Activated T-cell treated with anti-CD3 and anti-CD28 coated beads, Interleukin-2, amount 50 U/mL, for 1 hour (primary cell): ENCODE results near the gene EML6.

Experiments
- DNase-seq: peaks from one replicate; pipeline ENCODE4 v3.0.0-alpha.2; 2020

The EML6 gene

GRCh38 chr2:54760310-54760709 lies 36.8 kb downstream of the EML6 start:
- DNase-seq = no peak

- DNase-seq = no peak
Observed at GRCh38 chr2:54763636-54764291, 40.3 kb downstream of the EML6 start.

DNA sequence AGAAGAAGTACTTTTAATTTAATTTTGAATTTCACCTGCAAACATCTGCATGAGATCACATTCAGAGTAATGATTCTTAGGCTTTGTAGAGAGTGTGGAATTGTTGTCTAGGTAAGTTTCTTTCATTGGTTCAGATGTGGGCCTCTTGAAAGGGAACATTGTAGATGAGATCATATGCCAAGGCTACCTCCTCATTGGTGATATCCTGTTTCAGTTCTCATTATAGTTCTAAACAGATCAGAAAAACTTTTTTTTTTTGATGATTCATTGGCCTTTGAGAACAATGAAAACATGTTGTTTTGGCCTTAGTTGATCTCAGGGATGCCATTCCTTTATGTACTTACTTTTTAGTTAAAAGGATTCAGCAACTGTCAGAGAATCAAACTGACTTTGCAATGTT lies 44.5 kb downstream of the EML6 start:
- no peak for DNase-seq

- no peak for DNase-seq
Observed at GRCh38 chr2:54768772-54769428, 45.4 kb downstream of the EML6 start.

DNA sequence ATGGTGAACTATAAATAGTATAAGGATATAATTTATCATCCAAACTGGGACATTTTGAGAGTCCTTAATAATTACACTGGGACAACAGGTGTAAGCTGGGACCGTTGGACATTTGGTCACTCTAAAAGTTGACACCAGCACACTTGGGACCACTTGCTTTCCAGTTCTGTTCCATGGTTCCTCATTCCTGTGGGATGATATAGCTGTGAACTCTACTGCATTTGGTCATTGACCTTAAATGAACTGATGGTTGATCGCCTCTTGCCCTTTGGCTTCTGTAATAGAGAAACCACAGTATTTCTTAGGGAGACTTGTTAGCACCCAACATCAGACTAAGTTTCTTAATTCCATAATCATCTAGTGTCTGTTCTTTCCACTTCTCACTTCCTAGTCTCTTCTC lies 46.7 kb downstream of the EML6 start:
- no peak for DNase-seq

- no peak for DNase-seq
Observed at GRCh38 chr2:54770676-54771075, 47.2 kb downstream of the EML6 start.

- DNase-seq = no peak
Observed at GRCh38 chr2:54771166-54771885, 47.9 kb downstream of the EML6 start.

- DNase-seq = no peak
Observed at GRCh38 chr2:54772110-54772509, 48.6 kb downstream of the EML6 start.

- DNase-seq = no peak
Observed at GRCh38 chr2:54772531-54772930, 49.1 kb downstream of the EML6 start.

DNA sequence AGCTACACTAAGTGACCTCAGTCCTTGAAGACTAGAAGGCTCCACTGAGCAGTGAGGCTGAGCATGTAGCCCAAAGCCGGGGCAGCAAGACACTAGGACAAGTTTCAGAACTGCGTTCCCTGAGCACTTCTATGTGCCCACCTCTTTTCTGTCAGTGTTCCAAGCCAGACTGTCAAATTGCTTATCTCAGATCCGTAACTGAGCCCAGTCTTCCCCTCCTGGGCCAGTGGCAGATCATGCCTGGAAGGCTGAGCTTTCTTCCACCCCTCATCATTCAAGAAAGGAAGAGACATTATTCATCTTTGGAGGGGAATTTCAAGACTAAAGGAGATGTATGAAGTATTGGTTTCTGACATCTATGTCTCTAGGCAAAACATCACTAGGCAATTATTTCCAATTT lies 49.8 kb downstream of the EML6 start:
- no peak for DNase-seq

- no peak for DNase-seq
Observed at GRCh38 chr2:54773838-54774237, 50.4 kb downstream of the EML6 start.

DNA sequence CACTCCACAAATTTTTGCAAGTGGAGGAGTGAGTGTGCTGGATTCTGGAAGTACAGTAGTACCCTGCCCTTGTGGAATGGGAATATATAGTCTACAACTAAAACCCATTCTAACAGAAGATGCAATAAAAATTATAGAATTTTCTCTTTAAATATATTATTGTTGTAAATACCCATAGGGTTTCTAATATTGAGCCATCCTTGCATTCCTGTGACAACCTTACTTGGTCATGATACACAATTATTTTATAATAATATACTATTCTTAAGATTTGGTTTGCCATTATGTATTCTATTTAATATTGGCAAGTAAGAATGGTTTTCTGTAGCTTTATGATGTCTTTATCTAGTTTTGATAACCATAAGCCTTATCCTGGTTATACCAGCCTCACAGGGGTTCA lies 52.2 kb downstream of the EML6 start:
- DNase-seq = no peak

DNA sequence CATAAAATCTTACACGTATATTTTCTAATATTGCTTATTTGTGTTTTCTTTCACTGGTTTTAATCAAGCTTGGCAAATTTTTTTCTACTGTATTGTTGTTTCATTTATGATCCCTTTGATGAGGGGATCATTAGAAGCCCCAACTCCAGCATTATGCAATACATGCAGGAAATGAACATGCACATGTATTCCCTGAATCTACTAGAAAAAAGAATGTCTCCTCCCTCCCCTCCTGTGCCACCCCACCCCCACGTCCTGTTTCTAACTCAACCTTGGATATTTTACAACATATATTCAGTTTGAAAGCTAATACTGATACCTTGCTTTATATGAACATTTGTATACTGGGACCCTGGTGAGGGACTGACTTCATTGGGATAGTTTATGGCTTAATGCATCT lies 53.0 kb downstream of the EML6 start:
- DNase-seq = no peak

GRCh38 chr2:54783349-54783748 lies 59.9 kb downstream of the EML6 start:
- no peak for DNase-seq

GRCh38 chr2:54787270-54787669 lies 63.8 kb downstream of the EML6 start:
- DNase-seq = no peak

GRCh38 chr2:54787755-54788366 lies 64.4 kb downstream of the EML6 start:
- no peak for DNase-seq

- no peak for DNase-seq
Observed at GRCh38 chr2:54789878-54790277, 66.4 kb downstream of the EML6 start.

- no peak for DNase-seq
Observed at GRCh38 chr2:54791831-54792230, 68.4 kb downstream of the EML6 start.

DNA sequence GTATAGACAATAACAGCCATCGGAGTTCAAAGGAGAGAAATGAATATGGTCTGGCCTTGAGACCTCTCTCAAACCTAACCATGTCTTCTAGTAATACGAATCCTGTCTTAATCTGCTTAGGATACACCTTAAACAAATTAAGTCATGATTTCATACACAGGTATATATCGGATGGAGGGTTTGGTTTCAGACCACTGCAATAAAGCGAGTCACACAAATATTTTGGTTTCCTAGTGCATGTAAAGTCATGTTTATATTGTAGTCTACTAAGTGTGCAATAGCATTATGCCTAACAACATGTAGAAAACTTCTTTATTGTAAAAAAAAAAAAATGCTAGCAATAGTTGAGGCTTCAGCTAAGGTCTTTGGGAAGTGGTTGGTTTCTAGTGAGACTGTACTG lies 73.8 kb downstream of the EML6 start:
- DNase-seq = no peak

- DNase-seq = no peak
Observed at GRCh38 chr2:54801352-54801751, 77.9 kb downstream of the EML6 start.

GRCh38 chr2:54803783-54804751 lies 80.6 kb downstream of the EML6 start:
- no peak for DNase-seq

- DNase-seq = no peak
Observed at GRCh38 chr2:54805255-54805654, 81.8 kb downstream of the EML6 start.

DNA sequence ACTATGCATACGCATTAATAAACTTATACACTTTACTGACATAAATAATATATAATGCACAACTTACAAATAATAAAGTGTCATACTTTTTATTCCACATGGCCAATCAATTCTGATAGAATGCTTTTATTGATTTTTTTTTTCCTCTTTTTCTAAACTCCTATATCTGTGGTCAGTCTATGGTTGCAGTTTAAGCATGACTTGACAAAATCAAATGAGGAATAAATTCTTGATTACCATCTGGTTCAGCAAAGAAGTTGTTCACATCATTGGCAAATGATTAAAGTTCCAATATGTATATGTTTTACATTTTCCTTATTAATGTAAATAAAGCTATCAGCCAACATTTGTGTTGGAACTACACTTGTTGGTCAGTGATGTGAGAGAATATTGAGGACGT lies 83.5 kb downstream of the EML6 start:
- DNase-seq = no peak
